NB4 (cell line): ENCODE measurements around the gene PTGER4.

Source experiments
- DNase-seq: peaks from one replicate; pipeline ENCODE4 v3.0.0; 2010; ENCODE audit warnings: low read depth
- H3K4me3 ChIP-seq: one replicate; pipeline ENCODE4 v1.5.1; 2011; ENCODE audit warnings: mild to moderate bottlenecking, low read depth, low read length, moderate library complexity
- CTCF ChIP-seq: IDR thresholded peaks from one replicate; pipeline ENCODE4 v1.5.1; 2012; ENCODE audit warnings: low read depth, low read length
- MAX ChIP-seq: IDR thresholded peaks from 2 replicates; pipeline ENCODE4 v1.6.1; 2011; ENCODE audit warnings: low read depth, low read length
- MYC ChIP-seq: IDR thresholded peaks from 2 replicates; pipeline ENCODE4 v1.6.1; 2011; ENCODE audit warnings: low read depth, low read length
- POLR2A ChIP-seq: IDR thresholded peaks from 2 replicates; pipeline ENCODE4 v1.6.1; 2011; ENCODE audit warnings: mild to moderate bottlenecking; ENCODE audit not compliant: insufficient read length; ENCODE audit errors: extremely low read depth

PTGER4 gene

GRCh38 chr5:40681363-40682153, 1.8 kb downstream of the PTGER4 start:
- TF ChIP-seq CTCF (no peak), MYC (peak; percentile 54; the same call in 1 of the 2 replicates), MAX (0 out of 2 replicates have a peak, but pooled peaks have one; percentile 57), POLR2A (peak; percentile 37)
- peak; percentile 79 for DNase-seq
- peak overlapping the region; percentile 62 for H3K4me3 ChIP-seq

- DNase-seq: peak; percentile 39
- peak overlapping the region; percentile 62 for H3K4me3 ChIP-seq
- TF ChIP-seq POLR2A (no peak), CTCF (no peak), MAX (no peak), MYC (no peak)
Observed at GRCh38 chr5:40682154-40683017, 2.7 kb downstream of the PTGER4 start.

- TF ChIP-seq CTCF: no peak
- TF ChIP-seq MYC: no peak
- TF ChIP-seq MAX: no peak
- TF ChIP-seq POLR2A: no peak
- peak overlapping the region; percentile 62 for H3K4me3 ChIP-seq
Observed at GRCh38 chr5:40683305-40683704, 3.6 kb downstream of the PTGER4 start.

GRCh38 chr5:40685193-40685592, 5.5 kb downstream of the PTGER4 start:
- no peak for DNase-seq
- H3K4me3 ChIP-seq: no peak overlapping the region
- TF ChIP-seq CTCF (no peak), MYC (no peak), POLR2A (no peak), MAX (no peak)

More at GRCh38 chr5:40683305-40683704, 3.6 kb downstream of the PTGER4 start:
- DNase-seq: no peak

- no peak for TF ChIP-seq POLR2A
- TF ChIP-seq MYC: no peak
- no peak overlapping the region for H3K4me3 ChIP-seq
- DNase-seq: no peak
Observed at GRCh38 chr5:40685976-40686486, 6.3 kb downstream of the PTGER4 start.

GRCh38 chr5:40687321-40687720, 7.6 kb downstream of the PTGER4 start:
- H3K4me3 ChIP-seq: no peak overlapping the region
- TF ChIP-seq MYC: no peak
- no peak for TF ChIP-seq POLR2A
- no peak for TF ChIP-seq CTCF
- no peak for TF ChIP-seq MAX
- DNase-seq: no peak
